DOHH2 (cell line): ENCODE measurements around the gene MALAT1.

ENCODE experiments used
- H3F3A ChIP-seq: fragments of 200-600 bp; sonication (generic), shearing (Covaris generic); 2 replicates; pipeline ENCODE4 v1.6.0; 2016; ENCODE audit warnings: antibody characterized with exemption, mild to moderate bottlenecking; ENCODE audit not compliant: control insufficient read depth, insufficient read depth
- H3K27ac ChIP-seq: fragments of 200-600 bp; sonication (generic); 2 replicates; pipeline ENCODE4 v1.5.1; 2014; ENCODE audit warnings: low read depth, mild to moderate bottlenecking, low read length, moderate library complexity
- H3K27me3 ChIP-seq: fragments of 200-600 bp; sonication (generic); 2 replicates; pipeline ENCODE4 v1.6.1; 2014; ENCODE audit warnings: mild to moderate bottlenecking, low read length, mixed read lengths; ENCODE audit not compliant: control insufficient read depth
- H3K36me3 ChIP-seq: fragments of 200-600 bp; sonication (generic); 2 replicates; pipeline ENCODE4 v1.6.1; 2014; ENCODE audit warnings: mild to moderate bottlenecking, low read length, moderate library complexity, mixed read lengths; ENCODE audit not compliant: control insufficient read depth
- H3K4me1 ChIP-seq: fragments of 200-600 bp; sonication (generic); 2 replicates; pipeline ENCODE4 v1.6.1; 2014; ENCODE audit warnings: mild to moderate bottlenecking, low read length, mixed read lengths; ENCODE audit not compliant: control insufficient read depth
- H3K4me2 ChIP-seq: fragments of 200-600 bp; sonication (generic); 2 replicates; pipeline ENCODE4 v1.6.0; 2014; ENCODE audit warnings: mild to moderate bottlenecking, low read length, moderate library complexity
- H3K4me3 ChIP-seq: fragments of 200-600 bp; sonication (generic); 2 replicates; pipeline ENCODE4 v1.5.1; 2014; ENCODE audit warnings: mild to moderate bottlenecking, low read length, mixed read lengths
- H3K79me2 ChIP-seq: fragments of 200-600 bp; sonication (generic); 2 replicates; pipeline ENCODE4 v1.6.1; 2014; ENCODE audit warnings: mild to moderate bottlenecking, low read length, mixed read lengths; ENCODE audit not compliant: control insufficient read depth
- H3K9me2 ChIP-seq: fragments of 200-600 bp; sonication (generic); replicated peaks from 2 replicates; pipeline ENCODE4 v1.6.1; 2014; ENCODE audit warnings: mild to moderate bottlenecking, low read length, mixed read lengths; ENCODE audit not compliant: control insufficient read depth
- H3K9me3 ChIP-seq: fragments of 200-600 bp; sonication (generic); 2 replicates; pipeline ENCODE4 v1.6.1; 2014; ENCODE audit warnings: antibody characterized with exemption, low read length, mixed read lengths; ENCODE audit not compliant: control insufficient read depth, insufficient read depth
- H4K20me1 ChIP-seq: fragments of 200-600 bp; sonication (generic); 2 replicates; pipeline ENCODE4 v1.6.0; 2014; ENCODE audit warnings: low read depth, mild to moderate bottlenecking, antibody characterized with exemption, low read length, moderate library complexity; ENCODE audit not compliant: control insufficient read depth, insufficient read depth
- EZH2phosphoT487 ChIP-seq: fragments of 200-600 bp; sonication (generic); IDR thresholded peaks from 2 replicates; pipeline ENCODE4 v1.6.1; 2017; ENCODE audit warnings: borderline replicate concordance, mild to moderate bottlenecking, antibody characterized with exemption, low read length, moderate library complexity, mixed read lengths
- TF ChIP-seq, protein P1 (sequence below): fragments of 200-600 bp; sonication (generic); IDR thresholded peaks from one replicate; pipeline ENCODE4 v1.5.1; 2014; ENCODE audit warnings: antibody characterized with exemption, mild to moderate bottlenecking, low read depth, low read length; ENCODE audit not compliant: poor library complexity, severe bottlenecking

The MALAT1 gene

DNA sequence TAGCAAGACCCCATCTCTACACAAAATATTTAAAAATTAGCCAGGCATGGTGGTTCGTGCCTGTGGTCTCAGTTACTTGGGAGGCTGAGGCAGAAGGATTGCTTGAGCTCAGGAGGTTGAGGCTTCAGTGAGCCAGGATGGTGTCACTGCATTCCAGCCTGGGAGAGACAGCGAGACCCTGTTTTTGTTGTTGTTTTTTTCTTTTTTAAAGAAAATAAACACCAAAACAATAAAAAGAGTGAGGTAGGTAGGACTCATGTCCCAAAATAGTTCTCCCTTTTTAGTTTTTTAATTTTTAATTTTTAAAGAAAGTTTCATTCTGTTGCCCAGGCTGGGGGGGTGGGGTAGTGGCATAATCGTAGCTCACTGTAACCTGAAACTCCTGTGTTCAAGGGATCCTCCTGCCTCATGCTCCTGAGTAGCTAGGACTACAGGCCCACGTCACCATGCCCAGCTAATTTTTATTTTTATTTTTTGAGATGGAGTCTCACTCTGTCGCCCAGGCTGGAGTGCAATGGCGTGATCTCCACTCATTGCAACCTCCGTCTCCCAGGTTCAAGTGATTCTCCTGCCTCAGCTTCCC is 25.5 kb upstream of the MALAT1 start:
- TF ChIP-seq, protein P1, sequence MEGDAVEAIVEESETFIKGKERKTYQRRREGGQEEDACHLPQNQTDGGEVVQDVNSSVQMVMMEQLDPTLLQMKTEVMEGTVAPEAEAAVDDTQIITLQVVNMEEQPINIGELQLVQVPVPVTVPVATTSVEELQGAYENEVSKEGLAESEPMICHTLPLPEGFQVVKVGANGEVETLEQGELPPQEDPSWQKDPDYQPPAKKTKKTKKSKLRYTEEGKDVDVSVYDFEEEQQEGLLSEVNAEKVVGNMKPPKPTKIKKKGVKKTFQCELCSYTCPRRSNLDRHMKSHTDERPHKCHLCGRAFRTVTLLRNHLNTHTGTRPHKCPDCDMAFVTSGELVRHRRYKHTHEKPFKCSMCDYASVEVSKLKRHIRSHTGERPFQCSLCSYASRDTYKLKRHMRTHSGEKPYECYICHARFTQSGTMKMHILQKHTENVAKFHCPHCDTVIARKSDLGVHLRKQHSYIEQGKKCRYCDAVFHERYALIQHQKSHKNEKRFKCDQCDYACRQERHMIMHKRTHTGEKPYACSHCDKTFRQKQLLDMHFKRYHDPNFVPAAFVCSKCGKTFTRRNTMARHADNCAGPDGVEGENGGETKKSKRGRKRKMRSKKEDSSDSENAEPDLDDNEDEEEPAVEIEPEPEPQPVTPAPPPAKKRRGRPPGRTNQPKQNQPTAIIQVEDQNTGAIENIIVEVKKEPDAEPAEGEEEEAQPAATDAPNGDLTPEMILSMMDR: no peak
- no peak for TF ChIP-seq EZH2phosphoT487
- no peaks in the 10 kb centered on the region for H3K9me3 ChIP-seq
- peaks cover 78% of the 10 kb centered on the region for H3K4me1 ChIP-seq
- H3K27ac ChIP-seq: peak overlapping the region; percentile 74
- no peak overlapping the region for H3K4me3 ChIP-seq
- H4K20me1 ChIP-seq: no peaks in the 10 kb centered on the region
- peaks cover 11% of the 10 kb centered on the region for H3K36me3 ChIP-seq
- no peak overlapping the region; the same call in 1 of the 2 replicates for H3K4me2 ChIP-seq
- H3F3A ChIP-seq: peaks cover 28% of the 10 kb centered on the region
- H3K79me2 ChIP-seq: peaks cover 32% of the 10 kb centered on the region
- no peaks in the 10 kb centered on the region for H3K9me2 ChIP-seq
- no peaks in the 10 kb centered on the region for H3K27me3 ChIP-seq

DNA sequence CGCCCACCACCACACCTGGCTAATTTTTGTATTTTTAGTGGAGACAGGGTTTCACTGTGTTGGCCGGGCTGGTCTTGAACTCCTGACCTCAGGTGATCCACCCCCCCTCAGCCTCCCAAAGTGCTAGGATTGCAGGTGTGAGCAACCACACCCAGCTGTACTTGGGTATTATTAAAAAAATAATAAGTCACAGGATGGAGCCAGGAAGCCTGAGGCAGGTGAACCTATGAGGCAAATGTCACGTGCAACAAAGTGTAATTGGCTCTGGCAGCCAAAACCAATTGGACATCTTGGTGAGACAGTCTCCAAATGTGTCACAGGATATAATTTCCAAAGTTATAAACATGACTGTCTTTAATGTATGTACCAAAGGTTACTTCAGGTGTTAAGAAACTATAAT is 24.0 kb upstream of the MALAT1 start:
- peak overlapping the region; percentile 34 for H3K27ac ChIP-seq

GRCh38 chr11:65476632-65477148 is 22.2 kb upstream of the MALAT1 start:
- Histone ChIP-seq H4K20me1 (no peaks in the 10 kb centered on the region), H3K27ac (peak overlapping the region; percentile 87), H3K4me2 (peak overlapping the region; percentile 92), H3K4me1 (peaks cover 66% of the 10 kb centered on the region), H3K79me2 (peaks cover 27% of the 10 kb centered on the region), H3K27me3 (no peaks in the 10 kb centered on the region), H3K4me3 (peak overlapping the region; percentile 96), H3K9me3 (no peaks in the 10 kb centered on the region), H3K36me3 (peaks cover 11% of the 10 kb centered on the region), H3K9me2 (no peaks in the 10 kb centered on the region), H3F3A (peaks cover 16% of the 10 kb centered on the region)
- no peak for TF ChIP-seq EZH2phosphoT487
- TF ChIP-seq, protein P1: no peak

More for the DNA sequence above, 24.0 kb upstream of the MALAT1 start:
- Histone ChIP-seq H3K27me3 (no peaks in the 10 kb centered on the region), H3K36me3 (peaks cover 11% of the 10 kb centered on the region), H3K4me1 (peaks cover 81% of the 10 kb centered on the region), H3K79me2 (peaks cover 32% of the 10 kb centered on the region), H3F3A (peaks cover 28% of the 10 kb centered on the region), H3K9me2 (no peaks in the 10 kb centered on the region), H4K20me1 (no peaks in the 10 kb centered on the region), H3K4me2 (peak overlapping the region; percentile 15), H3K9me3 (no peaks in the 10 kb centered on the region), H3K4me3 (no peak overlapping the region)
- TF ChIP-seq, protein P1: no peak
- no peak for TF ChIP-seq EZH2phosphoT487
